Activated T-cell treated with anti-CD3 and anti-CD28 coated beads, Interleukin-2, amount 50 U/mL, for 48 hours (primary cell): Measurements from ENCODE around the gene BMPR1B.
"Not testable (repeated sequence)": the region's sequence is repeated elsewhere in the genome, so short reads cannot be mapped to it uniquely, and the experiment has no call there.

ENCODE experiments used
- DNase-seq, 2 experiments: peaks; one replicate each; pipeline ENCODE4 v3.0.0-alpha.2; 2020

The BMPR1B gene

DNA sequence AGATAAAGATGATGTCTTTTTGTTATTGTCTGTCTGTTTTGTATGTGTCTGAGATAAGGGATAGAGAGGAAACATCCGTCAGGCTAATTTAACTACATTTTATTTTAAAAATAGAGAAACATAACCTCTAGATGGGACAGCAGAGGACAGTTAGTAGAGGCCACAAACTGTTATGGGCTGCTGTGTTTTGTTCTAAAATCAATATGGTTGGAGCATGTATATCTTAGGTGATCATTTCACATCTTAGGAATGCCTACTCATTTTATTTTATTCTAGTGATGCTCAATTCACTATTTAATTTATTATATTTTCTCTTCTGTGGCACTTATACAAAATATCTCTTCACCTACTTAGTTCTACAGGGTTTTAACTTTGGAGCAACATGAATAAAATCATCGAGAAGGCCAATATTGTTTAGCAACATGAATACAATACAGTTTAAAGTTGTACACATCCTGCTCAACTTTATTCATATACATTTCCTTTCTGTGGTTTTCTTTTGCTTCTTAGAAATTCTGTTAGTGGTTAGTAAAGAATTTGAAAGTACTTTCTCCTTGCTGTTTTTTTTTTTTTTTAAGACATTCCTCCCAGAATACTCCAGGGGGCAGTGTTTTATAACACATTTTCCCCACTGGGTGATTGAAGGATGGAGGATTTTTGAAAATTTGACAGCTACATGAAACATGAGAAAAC lies 398.1 kb downstream of the BMPR1B start:
- DNase-seq, result no peak

- no peak for DNase-seq
These were observed 398.7 kb downstream of the BMPR1B start for GRCh38 chr4:95156452-95156765.

- no peak for DNase-seq
These were observed 399.8 kb downstream of the BMPR1B start for GRCh38 chr4:95157596-95157995.

GRCh38 chr4:95158045-95158444 lies 400.3 kb downstream of the BMPR1B start:
- DNase-seq, result no peak

DNA sequence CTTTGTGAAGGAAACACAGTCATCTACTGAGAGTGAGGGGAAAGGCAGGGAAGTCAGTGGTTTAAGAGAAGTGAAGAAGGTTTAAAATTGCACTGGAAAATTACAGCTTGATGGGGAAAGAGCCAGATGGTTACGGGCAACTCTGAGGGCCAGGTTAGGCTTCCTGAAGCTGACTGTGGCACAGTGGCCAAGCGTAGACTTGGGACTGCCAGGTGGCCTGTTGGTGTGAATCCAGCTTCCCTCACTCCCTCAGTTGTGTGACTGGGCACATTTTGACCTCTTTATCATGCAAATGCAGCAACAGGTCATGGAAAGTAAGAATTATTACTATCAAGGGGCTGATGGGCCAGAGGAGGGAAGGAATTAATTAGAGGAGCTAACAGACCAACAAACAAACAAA lies 400.9 kb downstream of the BMPR1B start:
- DNase-seq, result no peak

DNA sequence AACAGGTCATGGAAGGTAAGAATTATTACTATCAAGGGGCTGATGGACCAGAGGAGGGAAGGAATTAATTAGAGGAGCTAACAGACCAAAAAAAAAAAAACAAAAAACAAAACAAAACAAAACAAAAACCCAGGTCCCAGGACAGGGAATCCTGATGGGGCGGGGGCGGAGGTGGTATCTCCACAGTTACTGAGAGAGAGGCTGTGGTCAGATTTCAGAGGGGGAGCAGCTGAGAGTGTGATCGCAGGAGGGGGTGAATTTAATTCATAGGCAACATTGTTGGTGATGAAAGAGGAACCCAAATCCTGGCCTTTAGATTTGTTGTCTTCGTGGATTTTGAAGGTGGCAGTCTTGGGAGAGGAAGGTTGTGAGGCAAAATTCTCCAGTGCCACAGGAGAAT lies 401.6 kb downstream of the BMPR1B start:
- no peak for DNase-seq

- no peak for DNase-seq
These were observed 404.2 kb downstream of the BMPR1B start for GRCh38 chr4:95161781-95162469.

DNA sequence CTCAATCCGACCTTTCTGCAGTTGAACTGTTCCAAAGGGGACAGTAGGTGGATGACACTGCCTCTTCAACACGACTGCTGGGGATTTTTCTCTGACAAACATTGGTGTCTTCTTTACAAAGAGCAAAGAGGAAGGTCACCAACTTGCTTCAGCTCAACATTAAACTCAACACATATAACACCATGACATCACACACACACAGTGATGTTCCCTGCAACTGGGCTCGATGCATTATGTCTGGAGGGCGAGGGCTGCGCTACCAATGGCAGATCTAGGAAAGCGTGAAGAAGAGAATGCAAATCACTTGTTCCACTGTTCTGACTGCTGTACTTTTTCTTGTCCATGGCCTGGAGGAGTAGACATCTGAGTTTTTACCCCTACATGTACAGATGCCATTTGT lies 405.1 kb downstream of the BMPR1B start:
- no peak for DNase-seq

- no peak for DNase-seq
These were observed 408.3 kb downstream of the BMPR1B start for GRCh38 chr4:95165926-95166524.

- DNase-seq, result no peak
These were observed 410.1 kb downstream of the BMPR1B start for GRCh38 chr4:95167805-95168204.

GRCh38 chr4:95170176-95170575 lies 412.4 kb downstream of the BMPR1B start:
- no peak for DNase-seq

DNA sequence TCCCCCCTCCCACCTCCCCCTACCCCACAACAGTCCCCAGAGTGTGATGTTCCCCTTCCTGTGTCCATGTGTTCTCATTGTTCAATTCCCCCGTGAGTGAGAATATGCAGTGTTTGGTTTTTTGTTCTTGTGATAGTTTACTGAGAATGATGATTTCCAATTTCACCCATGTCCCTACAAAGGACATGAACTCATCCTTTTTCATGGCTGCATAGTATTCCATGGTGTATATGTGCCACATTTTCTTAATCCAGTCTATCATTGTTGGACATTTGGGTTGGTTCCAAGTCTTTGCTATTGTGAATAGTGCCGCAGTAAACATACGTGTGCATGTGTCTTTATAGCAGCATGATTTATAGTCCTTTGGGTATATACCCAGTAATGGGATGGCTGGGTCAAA lies 413.6 kb downstream of the BMPR1B start:
- DNase-seq, result not testable (repeated sequence)

DNA sequence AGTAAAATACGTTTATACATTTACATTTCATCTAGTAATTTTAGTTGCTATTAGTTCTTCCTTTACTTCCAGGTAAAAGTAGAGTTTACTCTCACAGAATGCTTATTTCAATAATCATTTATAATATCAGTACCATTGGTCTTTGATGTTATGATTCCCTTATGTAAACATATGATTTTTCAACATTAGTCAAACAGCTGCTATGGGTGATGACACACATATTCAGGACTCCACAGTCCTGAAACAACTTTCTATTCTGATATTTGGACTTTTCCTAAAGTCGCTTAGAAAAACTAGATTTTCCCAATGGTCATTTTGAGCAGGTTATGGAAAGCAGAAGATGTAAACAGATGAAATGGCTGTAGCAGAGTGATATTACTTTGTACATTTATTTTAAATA lies 421.2 kb downstream of the BMPR1B start:
- DNase-seq, result no peak

DNA sequence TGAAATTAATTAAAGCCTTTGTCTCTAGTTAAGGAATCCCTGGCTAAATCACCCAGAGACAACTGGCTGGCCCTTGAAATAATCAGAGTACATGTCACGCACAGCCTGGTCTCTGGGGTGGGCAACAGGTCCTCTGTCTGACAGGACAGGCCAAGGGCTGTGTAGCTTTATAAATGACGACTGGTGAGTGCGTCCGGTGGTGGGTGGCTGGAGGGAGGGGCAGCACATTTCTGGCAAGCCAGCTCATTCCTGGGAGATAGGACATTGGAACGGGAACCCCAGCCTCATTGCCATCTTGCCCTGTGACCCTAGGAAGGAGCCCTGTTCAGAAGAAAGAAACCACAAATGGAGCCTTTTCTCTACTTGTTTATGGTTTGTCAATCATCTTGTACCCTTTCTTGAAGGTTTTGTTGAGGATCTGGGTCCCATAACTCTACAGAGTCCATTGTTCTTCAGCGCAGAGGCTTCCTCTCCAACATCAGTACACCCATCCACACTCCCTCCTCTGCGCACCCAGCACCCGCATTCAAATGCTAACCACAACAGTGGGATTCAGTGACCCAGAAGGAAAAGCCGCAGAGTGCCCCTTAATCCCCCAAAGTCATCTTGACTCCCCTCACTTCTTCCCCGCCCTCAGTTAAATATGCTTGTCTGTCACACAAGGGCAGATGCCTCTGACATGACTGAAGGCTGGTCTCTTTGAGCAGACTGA lies 422.9 kb downstream of the BMPR1B start:
- DNase-seq, result no peak

DNA sequence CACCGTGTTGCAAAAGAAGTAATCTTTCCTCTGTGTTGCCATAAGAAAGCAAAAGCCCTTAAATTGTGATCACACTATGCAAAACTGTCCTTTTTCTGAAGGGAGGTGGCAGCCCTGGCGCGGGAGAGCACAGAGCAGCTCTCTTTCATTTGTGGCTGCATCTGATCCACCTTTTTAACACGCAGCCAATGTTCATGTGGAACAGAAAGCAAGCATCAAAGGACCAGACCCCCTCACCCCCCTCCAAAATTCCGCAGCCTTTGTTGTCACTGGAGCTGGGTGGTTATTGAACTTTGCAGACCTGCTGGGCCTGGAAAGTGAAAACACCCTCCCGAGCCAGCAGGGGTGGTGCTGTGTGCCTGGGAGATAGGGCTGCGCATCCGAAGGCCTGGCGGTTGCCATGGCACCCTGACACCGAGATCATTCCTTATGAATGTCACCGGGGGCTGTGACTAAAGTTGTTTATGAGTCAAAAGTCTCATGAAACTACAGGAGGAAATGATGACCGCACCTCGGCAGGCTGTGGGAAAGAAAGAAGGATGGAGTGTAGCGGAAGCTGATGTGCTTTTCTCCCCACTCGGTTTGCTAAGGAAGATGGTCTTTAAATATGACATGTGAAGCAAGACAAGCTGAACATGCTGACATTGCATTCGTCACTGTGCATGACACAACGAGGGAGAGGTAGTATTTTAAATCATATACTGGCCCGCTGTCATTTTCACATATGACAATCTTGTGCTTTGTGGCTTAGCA lies 423.7 kb downstream of the BMPR1B start:
- DNase-seq, result peak; percentile 23 to 29

GRCh38 chr4:95181996-95182306 lies 424.2 kb downstream of the BMPR1B start:
- no peak for DNase-seq

DNA sequence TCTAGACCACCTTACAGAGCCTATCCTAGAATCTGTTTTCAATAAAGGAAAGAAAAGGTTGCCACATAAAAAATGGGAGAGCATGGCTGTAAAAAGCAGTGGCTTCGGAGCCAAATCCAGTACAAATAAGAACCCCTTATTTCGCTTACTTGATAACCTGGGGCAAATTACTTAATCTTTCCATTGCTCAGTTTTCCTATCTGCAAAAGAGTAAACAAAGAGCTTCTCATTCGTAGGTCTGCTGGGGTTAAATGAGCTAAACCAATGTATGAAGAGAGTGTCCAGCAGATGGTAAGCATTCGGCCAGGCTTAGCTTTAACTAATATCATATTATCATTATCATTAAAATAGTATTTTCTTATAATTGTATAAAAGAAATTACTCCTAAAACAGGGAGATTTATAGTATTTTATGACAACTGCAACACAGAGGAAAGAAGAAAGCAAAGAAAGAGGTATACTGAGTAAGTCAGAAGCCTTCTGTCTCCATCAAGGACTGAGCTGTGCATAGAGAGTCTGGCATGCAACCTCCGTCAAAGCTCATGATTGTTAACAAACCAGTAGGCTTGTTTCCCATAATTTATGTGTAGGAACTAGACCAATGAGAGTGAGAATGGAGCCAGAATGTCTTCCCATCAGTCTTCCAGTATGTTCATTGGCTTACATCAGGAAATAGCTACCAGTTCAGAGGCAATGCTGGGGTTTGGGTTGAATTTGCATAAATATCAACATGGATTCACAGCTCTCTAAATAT lies 426.1 kb downstream of the BMPR1B start:
- no peak for DNase-seq

DNA sequence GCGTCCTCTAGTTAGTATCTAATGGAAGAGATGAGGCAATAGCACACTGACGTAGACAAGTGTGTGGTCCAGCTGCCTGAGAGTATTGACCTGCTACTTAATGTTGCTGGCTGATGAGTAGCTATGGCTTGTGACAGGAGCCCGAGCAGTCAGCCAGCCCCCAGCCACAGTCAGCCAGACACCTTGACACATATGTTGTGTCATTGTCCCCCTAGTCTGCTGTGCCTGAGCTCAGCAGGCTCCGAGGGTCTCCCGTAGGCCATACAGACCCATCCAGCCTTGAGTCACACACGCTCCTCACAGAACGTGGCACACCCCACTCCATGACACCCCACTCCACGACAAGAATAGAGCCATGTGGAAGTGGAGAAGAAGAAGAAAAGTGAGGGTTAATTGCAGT lies 428.9 kb downstream of the BMPR1B start:
- DNase-seq, result no peak

GRCh38 chr4:95188701-95189370 lies 431.1 kb downstream of the BMPR1B start:
- DNase-seq, result no peak

GRCh38 chr4:95190751-95191436 lies 433.1 kb downstream of the BMPR1B start:
- no peak for DNase-seq

DNA sequence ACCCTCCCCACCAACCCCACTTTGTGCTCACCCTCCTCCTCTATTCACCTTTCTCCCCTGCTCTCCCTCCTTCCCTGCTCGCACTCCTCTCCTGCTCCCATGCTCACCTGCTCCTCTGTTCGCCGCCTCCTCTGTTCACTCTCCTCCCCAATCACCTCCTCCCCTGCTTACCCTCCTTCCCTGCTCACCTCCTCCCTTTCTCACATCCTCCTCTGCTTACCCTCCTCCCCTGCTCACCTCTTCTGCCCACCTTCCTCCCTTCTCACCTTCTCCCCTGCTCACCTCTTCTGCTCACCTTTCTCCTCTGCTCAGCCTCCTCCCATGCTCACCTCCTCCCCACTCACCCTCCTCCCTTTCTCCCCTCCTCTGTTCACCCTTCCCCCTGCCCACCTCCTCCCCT lies 433.8 kb downstream of the BMPR1B start:
- DNase-seq, result no peak
